Neural progenitor cell (in vitro differentiated cells): ENCODE measurements around the gene SNX9.

Experiments
- CTCF ChIP-seq: fragments of 200-600 bp; sonication (generic); IDR thresholded peaks from 2 replicates; pipeline ENCODE4 v1.5.1; 2017; ENCODE audit warnings: antibody characterized with exemption, mild to moderate bottlenecking
- EZH2phosphoT487 ChIP-seq: fragments of 200-600 bp; sonication (generic); IDR thresholded peaks from 2 replicates; pipeline ENCODE4 v1.6.1; 2017; ENCODE audit warnings: antibody characterized with exemption

DNA sequence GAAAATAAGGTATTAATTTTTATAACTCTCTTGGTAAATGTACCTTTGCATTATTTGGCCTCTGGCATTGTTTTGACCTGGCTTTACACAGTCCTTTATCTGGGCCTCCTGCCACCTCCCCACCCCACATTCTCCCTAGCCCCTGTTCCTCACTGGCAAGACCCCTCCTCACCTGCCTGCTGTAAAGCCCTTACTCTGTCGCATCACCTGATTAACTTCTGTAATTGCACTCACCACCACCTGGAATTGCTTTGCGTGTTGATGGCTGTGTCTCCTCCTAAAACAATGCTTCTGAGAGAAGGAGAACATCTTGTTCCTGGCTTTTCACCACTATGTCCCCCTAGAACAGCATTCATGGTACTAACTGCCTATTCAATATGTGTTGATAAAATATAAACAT lies 24.8 kb downstream of the SNX9 start:
- no peak for TF ChIP-seq EZH2phosphoT487
- no peak for TF ChIP-seq CTCF
